Measurements from ENCODE around the gene ANKZF1.
"Not testable (repeated sequence)": the region's sequence is repeated elsewhere in the genome, so short reads cannot be mapped to it uniquely, and the experiment has no call there.

ANKZF1 gene

GRCh38 chr2:219229305-219230058, at the start of gene ANKZF1, which contains the start of gene ATG9A:
Gene ANKZF1, plus strand, starts transcription at chr2:219229806. Its CDS starts 452 bp downstream, at chr2:219230258.
Gene ATG9A, minus strand, starts transcription at chr2:219229636. Its CDS starts 1,612 bp downstream, at chr2:219228024.
- peak; percentile 99 for DNase-seq

- DNase-seq = no peak
Measured at GRCh38 chr2:219180961-219181360, 48.6 kb upstream of the ANKZF1 start.

GRCh38 chr2:219181531-219181930, 48.1 kb upstream of the ANKZF1 start:
- no peak for DNase-seq

DNA sequence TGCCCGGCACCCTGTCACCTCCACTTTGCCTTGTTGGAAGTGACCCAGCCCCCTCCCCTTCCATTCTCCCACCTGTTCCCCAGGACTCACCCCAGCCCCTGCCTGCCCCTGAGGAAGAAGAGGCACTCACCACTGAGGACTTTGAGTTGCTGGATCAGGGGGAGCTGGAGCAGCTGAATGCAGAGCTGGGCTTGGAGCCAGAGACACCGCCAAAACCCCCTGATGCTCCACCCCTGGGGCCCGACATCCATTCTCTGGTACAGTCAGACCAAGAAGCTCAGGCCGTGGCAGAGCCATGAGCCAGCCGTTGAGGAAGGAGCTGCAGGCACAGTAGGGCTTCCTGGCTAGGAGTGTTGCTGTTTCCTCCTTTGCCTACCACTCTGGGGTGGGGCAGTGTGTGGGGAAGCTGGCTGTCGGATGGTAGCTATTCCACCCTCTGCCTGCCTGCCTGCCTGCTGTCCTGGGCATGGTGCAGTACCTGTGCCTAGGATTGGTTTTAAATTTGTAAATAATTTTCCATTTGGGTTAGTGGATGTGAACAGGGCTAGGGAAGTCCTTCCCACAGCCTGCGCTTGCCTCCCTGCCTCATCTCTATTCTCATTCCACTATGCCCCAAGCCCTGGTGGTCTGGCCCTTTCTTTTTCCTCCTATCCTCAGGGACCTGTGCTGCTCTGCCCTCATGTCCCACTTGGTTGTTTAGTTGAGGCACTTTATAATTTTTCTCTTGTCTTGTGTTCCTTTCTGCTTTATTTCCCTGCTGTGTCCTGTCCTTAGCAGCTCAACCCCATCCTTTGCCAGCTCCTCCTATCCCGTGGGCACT, 47.1 kb upstream of the ANKZF1 start:
- DNase-seq = no peak

GRCh38 chr2:219183151-219183772, 46.3 kb upstream of the ANKZF1 start:
- DNase-seq = no peak

DNA sequence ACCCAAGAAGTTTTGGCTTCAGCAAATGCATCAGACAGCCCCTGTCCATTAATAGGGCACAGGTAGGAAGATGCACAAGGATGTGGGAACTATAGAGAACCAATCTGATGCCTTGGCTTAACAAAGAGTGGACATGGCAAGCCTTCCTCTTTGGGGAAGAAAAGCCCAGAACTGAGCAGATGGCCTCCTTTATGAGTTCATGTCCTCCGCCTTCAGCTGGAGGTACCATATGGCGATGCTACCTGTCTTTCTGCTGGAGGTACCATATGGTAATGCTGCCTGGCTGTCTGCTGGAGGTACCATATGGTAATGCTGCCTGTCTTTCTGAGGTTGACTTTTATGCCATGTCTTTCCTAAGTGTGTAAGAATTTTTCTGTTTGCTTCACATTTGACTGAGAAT, 45.5 kb upstream of the ANKZF1 start:
- DNase-seq = no peak

DNA sequence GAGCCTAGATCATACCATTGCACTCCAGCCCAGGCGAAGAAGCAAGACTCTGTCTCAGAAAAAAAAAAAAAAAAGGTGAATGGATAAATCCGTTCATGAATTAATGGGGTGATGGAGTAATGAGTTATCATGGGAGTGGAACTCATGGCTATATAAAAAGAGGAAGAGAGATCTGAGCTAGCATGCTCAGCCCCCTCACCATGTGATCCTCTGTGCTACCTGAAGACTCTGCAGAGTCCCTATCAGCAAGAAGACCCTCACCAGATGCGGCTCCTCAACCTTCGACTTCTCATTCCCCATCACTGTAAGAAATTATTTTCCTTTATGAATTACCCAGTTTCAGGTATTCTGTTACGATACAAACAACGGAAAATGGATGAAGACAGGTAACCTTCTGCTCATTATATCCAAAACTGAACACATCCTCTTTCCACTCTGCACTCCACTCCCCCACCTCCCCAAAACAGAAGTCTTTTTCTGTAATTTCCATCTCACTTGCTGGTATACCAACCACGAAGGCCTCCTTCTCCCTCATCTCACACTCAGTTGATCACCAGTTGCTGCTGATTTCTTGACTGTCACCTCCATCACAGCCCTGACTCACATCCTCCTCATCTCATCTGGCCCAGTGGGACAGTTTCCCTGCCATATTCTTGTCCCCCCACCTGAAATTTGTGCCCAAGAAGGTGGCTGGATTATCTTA, 42.7 kb upstream of the ANKZF1 start:
- DNase-seq = no peak

DNA sequence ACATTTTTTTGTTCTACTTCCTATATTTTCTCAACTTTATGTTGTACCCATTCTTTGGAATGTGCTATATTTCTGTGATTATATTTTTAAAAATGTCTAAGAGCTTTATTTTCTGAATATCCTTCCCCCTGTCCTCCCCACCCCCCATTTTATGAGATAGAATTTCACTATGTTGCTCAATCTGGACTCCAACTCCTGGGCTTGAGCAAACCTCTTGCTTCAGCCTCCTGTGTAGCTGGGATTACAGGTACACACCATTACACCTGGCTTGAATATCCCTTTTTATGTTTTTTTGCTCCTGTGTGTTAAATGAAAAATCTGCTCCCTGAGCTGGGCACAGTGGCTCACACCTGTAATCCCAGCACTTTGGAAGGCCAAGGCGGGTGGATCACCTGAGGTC, 32.2 kb upstream of the ANKZF1 start:
- DNase-seq = no peak

DNA sequence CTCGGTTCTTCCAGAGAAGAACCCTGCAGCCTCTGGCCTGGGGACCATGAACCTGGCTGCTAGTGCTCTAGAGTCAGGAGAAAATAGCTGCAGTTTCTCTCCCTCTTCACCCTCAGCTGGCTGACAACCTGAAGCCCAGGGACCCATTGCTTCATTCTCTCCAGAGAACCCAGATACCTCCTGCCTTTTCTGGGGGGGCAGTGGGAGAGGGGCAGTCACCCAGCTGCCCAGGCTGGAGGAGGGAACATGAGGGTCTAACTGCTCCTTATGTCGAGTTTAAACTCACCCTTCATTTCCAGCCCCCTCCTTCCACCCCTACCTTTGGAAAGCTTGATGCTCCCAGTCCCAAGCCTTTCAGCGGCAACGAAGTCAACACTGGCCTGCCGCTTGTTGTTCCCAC, 30.6 kb upstream of the ANKZF1 start:
- DNase-seq = no peak

DNA sequence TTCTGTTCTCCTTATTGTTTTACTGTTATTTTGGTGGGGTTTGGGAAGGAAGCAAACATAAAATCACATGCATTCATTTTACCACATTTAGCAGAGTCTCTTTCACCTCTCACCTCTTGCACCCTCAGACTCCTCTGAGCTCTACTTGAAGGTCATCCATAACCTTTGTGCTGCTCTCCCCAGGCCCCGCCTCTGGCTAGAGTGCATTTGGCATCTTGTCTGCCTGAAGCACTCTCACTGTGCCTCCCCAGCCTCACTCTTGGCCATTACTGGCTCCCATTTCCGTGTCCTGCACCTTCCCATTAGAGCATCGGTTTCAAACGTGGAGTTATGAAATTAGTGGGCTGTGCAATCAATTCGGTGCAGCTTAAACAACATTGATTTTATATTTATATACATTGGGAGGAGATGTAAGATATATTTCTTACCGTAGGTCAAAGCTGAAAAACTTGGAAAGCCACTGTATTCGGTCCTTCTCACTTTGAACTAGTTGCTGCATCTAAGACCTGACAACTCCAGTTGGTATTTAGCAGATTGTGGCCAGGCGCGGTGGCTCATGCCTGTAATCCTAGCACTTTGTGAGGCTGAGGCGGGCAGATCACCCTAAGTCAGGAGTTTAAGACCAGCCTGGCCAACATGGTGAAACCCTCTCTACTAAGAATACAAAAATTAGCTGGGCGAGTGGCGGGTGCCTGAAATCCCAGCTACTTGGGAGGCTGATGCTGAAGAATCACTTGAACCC, 30.0 kb upstream of the ANKZF1 start:
- DNase-seq = no peak

- DNase-seq = not testable (repeated sequence)
Measured at GRCh38 chr2:219200502-219201326, 28.9 kb upstream of the ANKZF1 start.

DNA sequence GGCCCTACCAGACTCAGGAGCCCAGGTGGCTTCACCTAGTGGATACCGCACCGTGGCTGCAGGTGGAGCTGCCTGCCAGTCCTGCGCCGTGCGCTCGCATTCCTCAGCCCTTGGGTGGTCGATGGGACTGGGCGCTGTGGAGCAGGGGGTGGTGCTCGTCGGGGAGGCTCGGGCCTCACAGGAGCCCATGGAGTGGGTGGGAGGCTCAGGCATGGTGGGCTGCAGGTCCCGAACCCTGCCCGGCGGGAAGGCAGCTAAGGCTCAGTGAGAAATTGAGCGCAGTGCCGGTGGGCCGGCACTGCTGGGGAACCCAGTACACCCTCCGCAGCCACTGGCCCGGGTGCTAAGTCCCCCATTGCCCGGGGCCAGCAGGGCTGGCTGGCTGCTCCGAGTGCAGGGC, 28.3 kb upstream of the ANKZF1 start:
- DNase-seq = not testable (repeated sequence)

- DNase-seq = no peak
Measured at GRCh38 chr2:219204425-219205164, 25.0 kb upstream of the ANKZF1 start.

GRCh38 chr2:219205165-219205538, 24.5 kb upstream of the ANKZF1 start:
- DNase-seq = no peak

GRCh38 chr2:219205981-219206327, 23.7 kb upstream of the ANKZF1 start:
- DNase-seq = no peak

DNA sequence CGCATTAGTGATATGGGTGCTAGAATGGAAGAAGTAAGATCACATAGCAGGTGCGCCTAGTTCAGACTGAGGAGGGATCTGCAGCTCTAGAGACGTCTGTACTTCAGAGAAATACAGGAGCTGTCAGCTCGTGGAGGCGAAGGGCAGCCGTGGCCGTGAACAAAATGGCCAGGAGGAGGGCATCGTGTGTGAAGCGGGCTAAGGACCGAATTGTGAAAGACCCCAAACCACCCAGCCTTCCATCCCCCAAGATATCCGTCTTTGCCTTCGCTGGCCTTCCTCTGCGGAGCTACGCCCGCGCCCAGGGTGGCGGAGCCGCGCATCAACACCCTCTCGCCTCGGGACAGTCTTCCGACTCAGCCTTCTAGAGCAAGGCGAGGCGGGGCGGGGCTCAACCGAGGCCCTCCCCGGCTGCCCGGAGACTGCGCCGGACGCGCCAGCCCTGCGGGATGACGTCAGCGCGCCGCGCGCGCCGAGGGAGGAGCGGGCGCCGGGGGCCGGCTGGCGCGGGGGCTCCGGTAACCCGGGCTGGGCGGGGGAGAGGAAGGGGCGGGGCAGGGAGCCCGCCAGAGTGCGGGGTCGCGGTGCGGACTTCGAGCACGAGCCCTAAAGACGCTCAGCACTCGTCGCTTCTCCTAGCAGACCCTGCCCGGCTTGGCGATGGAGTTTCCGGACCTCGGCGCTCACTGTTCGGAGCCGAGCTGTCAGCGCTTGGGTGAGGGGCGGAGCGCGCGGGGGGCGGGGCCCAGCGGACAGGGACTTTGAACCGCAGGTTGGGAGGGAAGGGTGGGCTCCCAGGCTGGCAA, 23.1 kb upstream of the ANKZF1 start, which contains the start of gene ZFAND2B:
TSS of gene ZFAND2B (plus strand) at position 455 of the 806 bp plus-strand sequence. CDS start at position 661, 206 bp downstream.
- peak; percentile 92 for DNase-seq

GRCh38 chr2:219207134-219207883, 22.3 kb upstream of the ANKZF1 start:
- no peak for DNase-seq

- DNase-seq = peak; percentile 34
Measured at GRCh38 chr2:219207884-219208740, 21.5 kb upstream of the ANKZF1 start.

All from NCI-H510A treated with DMSO at 0.1 percent for 48 hours (cell line).